Neural crest cell (in vitro differentiated cells): ENCODE measurements around the gene PPP6R1. TPM values are rescaled to one million over a fixed set of nuclear protein-coding genes. Genes with fewer than 3 reads are reported as not detected.

Experiments
- DNase-seq: peaks from one replicate; pipeline ENCODE4 v3.0.0; 2021; ENCODE audit warnings: low read depth, mixed read lengths, low spot score
- H3K27ac Mint-ChIP-seq: one replicate; pipeline ENCODE4 v1.8.0; 2021; ENCODE audit warnings: mild to moderate bottlenecking, mixed read lengths; ENCODE audit not compliant: unreplicated experiment
- H3K27me3 Mint-ChIP-seq: 2 replicates; pipeline ENCODE4 v1.8.0; 2021; ENCODE audit warnings: low read depth, mild to moderate bottlenecking, mixed read lengths
- H3K36me3 Mint-ChIP-seq: 2 replicates; pipeline ENCODE4 v1.8.0; 2021; ENCODE audit warnings: low read depth, mild to moderate bottlenecking, mixed read lengths
- H3K4me1 Mint-ChIP-seq: 2 replicates; pipeline ENCODE4 v1.8.0; 2021; ENCODE audit warnings: mixed read lengths
- H3K4me3 Mint-ChIP-seq: one replicate; pipeline ENCODE4 v1.8.0; 2021; ENCODE audit warnings: mild to moderate bottlenecking, mixed read lengths
- H3K9me3 Mint-ChIP-seq: 2 replicates; pipeline ENCODE4 v1.8.0; 2021; ENCODE audit warnings: mixed read lengths
- CTCF ChIP-seq: fragments of 200-600 bp; sonication (generic); conservative IDR thresholded peaks from 2 replicates; pipeline ENCODE4 v1.5.0; 2021; ENCODE audit warnings: antibody characterized with exemption, mild to moderate bottlenecking
- total RNA-seq: library from RNA; stranded (reverse); gene quantifications from 2 replicates; pipeline ENCODE4 v1.2.1, GENCODE V29; 2021

The PPP6R1 gene
- total RNA-seq, 1 donor from 2014 or later: 73.1 TPM

- Mint-ChIP-seq H3K4me3 (no peak overlapping the region), H3K27ac (no peak overlapping the region), H3K36me3 (no peaks in the 10 kb centered on the region), H3K4me1 (peaks cover 31% of the 10 kb centered on the region), H3K27me3 (no peaks in the 10 kb centered on the region), H3K9me3 (no peaks in the 10 kb centered on the region)
- no peak for DNase-seq
- no peak for TF ChIP-seq CTCF
Measured at GRCh38 chr19:55251341-55252081, 7.3 kb downstream of the PPP6R1 start.

- H3K4me1 Mint-ChIP-seq: peaks cover 21% of the 10 kb centered on the region
- H3K36me3 Mint-ChIP-seq: no peaks in the 10 kb centered on the region
- H3K9me3 Mint-ChIP-seq: no peaks in the 10 kb centered on the region
- TF ChIP-seq CTCF: no peak
- H3K27ac Mint-ChIP-seq: no peak overlapping the region
- DNase-seq: no peak
- no peaks in the 10 kb centered on the region for H3K27me3 Mint-ChIP-seq
- no peak overlapping the region for H3K4me3 Mint-ChIP-seq
Measured at GRCh38 chr19:55250262-55251036, 8.4 kb downstream of the PPP6R1 start.

DNA sequence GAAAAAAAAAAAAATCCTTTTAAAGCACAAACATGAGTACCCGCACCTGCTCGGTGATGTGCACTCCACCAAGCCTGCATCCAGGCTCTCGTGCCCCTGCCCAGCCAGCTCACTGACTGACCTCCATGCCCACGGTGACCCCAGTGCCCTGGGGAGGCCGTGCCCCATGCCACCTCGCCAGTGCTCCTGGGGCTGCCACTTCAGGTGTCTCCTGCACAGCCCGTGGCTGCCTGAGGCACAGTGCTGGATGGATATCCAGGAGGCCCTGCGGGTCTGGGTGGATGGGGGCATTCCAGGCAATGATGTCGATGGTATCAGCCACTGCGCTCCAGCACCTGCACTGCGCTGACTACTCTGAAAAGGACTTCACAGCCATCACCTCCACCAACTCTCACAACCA, 9.0 kb downstream of the PPP6R1 start:
- no peak for TF ChIP-seq CTCF
- no peaks in the 10 kb centered on the region for H3K9me3 Mint-ChIP-seq

DNA sequence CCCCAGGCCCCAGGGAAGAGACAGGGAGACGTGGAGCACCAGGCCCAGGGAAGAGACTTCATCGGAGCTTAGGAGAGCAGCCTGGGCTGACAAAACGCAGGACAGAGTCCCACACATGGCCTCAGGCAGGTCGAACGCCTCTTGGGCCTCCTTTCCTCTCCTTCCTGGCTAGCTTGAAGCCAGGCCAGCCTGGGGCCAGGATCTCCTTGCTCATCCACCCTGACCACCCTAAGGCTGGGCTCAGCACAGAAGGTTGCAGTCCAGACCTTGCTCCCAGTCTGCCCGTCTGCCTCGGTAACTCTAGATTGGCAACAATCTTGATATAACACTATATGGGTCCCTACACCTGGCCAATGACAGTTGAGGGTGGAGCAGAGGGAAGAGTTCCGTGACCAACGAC, 10.1 kb downstream of the PPP6R1 start:
- no peak for TF ChIP-seq CTCF
- H3K27ac Mint-ChIP-seq: no peak overlapping the region
- H3K36me3 Mint-ChIP-seq: no peaks in the 10 kb centered on the region
- no peak for DNase-seq
- peaks cover 11% of the 10 kb centered on the region for H3K4me1 Mint-ChIP-seq
- H3K4me3 Mint-ChIP-seq: no peak overlapping the region
- H3K9me3 Mint-ChIP-seq: no peaks in the 10 kb centered on the region
- H3K27me3 Mint-ChIP-seq: no peaks in the 10 kb centered on the region

More for the DNA sequence above, 9.0 kb downstream of the PPP6R1 start:
- no peaks in the 10 kb centered on the region for H3K36me3 Mint-ChIP-seq
- no peak overlapping the region for H3K27ac Mint-ChIP-seq
- DNase-seq: no peak
- peaks cover 17% of the 10 kb centered on the region for H3K4me1 Mint-ChIP-seq
- no peak overlapping the region for H3K4me3 Mint-ChIP-seq
- H3K27me3 Mint-ChIP-seq: no peaks in the 10 kb centered on the region

- no peak for TF ChIP-seq CTCF
- Mint-ChIP-seq H3K4me3 (no peak overlapping the region), H3K36me3 (no peaks in the 10 kb centered on the region), H3K27me3 (no peaks in the 10 kb centered on the region), H3K4me1 (peaks cover 11% of the 10 kb centered on the region), H3K27ac (no peak overlapping the region), H3K9me3 (no peaks in the 10 kb centered on the region)
- DNase-seq: no peak
Measured at GRCh38 chr19:55248166-55248675, 10.6 kb downstream of the PPP6R1 start.
